GM12878 (cell line): Measurements from ENCODE around the gene RALGPS1. TPM values are rescaled to one million over a fixed set of nuclear protein-coding genes. Genes with fewer than 3 reads are reported as not detected.

Source experiments
- ATAC-seq: fragments of 200-7000 bp; cut with Tn5 transposase; 3 replicates; pipeline ENCODE4 v1.9.1; 2020; ENCODE audit warnings: mild to moderate bottlenecking, moderate library complexity
- BruUV-seq: library from RNA; stranded (reverse); fragments of 400-500 nt; replicated peaks from 2 replicates; lab custom pipeline; 2021; lab: Mats Ljungman, UMichigan
- CTCF ChIA-PET: fragments of 300-600 bp; sonication (Branson Sonifier 250); formaldehyde crosslinking; extraction: SDS; loops from one replicate; lab custom pipeline; 2021; ENCODE audit warnings: inconsistent platforms; lab: Yijun Ruan, JAX
- POLR2A ChIA-PET: fragments of 350-600 bp; formaldehyde crosslinking; extraction: SDS; loops from one replicate; lab custom pipeline; 2021; ENCODE audit warnings: inconsistent platforms; lab: Charles Lee
- RAD21 ChIA-PET: fragments of 300-600 bp; sonication (Branson Sonifier 250); formaldehyde crosslinking; loops from one replicate; lab custom pipeline; 2023; ENCODE audit warnings: antibody characterized with exemption; ENCODE audit not compliant: unreplicated experiment; lab: Charles Lee
- SMC1A ChIA-PET: fragments of 300-600 bp; sonication (Branson Sonifier 250); formaldehyde crosslinking; loops from one replicate; lab custom pipeline; 2023; ENCODE audit not compliant: unreplicated experiment, uncharacterized antibody; lab: Charles Lee
- DNase-seq: peaks from one replicate; pipeline ENCODE4 v3.0.0-alpha.2; 2011; ENCODE audit warnings: low read depth, low spot score
- FAIRE-seq: peaks from 3 replicates; lab custom pipeline; 2011; peaks lifted over from hg19 to GRCh38; lab: Jason Lieb, UNC
- H2AFZ ChIP-seq: 2 replicates; pipeline ENCODE4 v1.6.0; 2011; ENCODE audit warnings: low read depth, low read length, control low read depth; ENCODE audit not compliant: control insufficient read depth
- H3K27ac ChIP-seq: 2 replicates; pipeline ENCODE4 v1.5.1; 2011; ENCODE audit warnings: control low read depth; ENCODE audit not compliant: control insufficient read depth, insufficient read depth
- H3K27me3 ChIP-seq, 2 experiments: replicated peaks in 1 of 2; 2 replicates each; pipeline versions ENCODE4 v1.6.0 to v1.6.1; 2011; ENCODE audit warnings: low read length in 1 of 2; ENCODE audit not compliant: control insufficient read depth in 2 of 2, insufficient read depth in 2 of 2
- H3K36me3 ChIP-seq, 2 experiments: 2 replicates each; pipeline ENCODE4 v1.5.1; 2011; ENCODE audit warnings: low read length in 1 of 2; ENCODE audit not compliant: control insufficient read depth in 2 of 2, insufficient read depth in 2 of 2
- H3K4me1 ChIP-seq: 2 replicates; pipeline ENCODE4 v1.6.1; 2011; ENCODE audit warnings: mild to moderate bottlenecking, low read length, moderate library complexity, mixed read lengths; ENCODE audit not compliant: control insufficient read depth, insufficient read depth
- H3K4me2 ChIP-seq: 2 replicates; pipeline ENCODE4 v1.6.0; 2011; ENCODE audit warnings: control low read depth; ENCODE audit not compliant: control insufficient read depth, insufficient read depth
- H3K4me3 ChIP-seq: fragments of 200-600 bp; sonication (generic); 2 replicates; pipeline ENCODE4 v1.5.1; 2016
- H3K79me2 ChIP-seq: 2 replicates; pipeline ENCODE4 v1.6.0; 2011; ENCODE audit warnings: low read length; ENCODE audit not compliant: control insufficient read depth, insufficient read depth
- H3K9ac ChIP-seq: 2 replicates; pipeline ENCODE4 v1.8.0; 2011; ENCODE audit warnings: low read length, control low read depth, mixed read lengths; ENCODE audit not compliant: control insufficient read depth, insufficient read depth
- H3K9me3 ChIP-seq: replicated peaks from 3 replicates; pipeline ENCODE4 v1.5.1; 2011; ENCODE audit warnings: mild to moderate bottlenecking, low read length; ENCODE audit not compliant: control insufficient read depth, insufficient read depth
- H4K20me1 ChIP-seq: 2 replicates; pipeline ENCODE4 v1.6.0; 2011; ENCODE audit not compliant: control insufficient read depth, insufficient read depth
- CBX3 ChIP-seq: fragments of 200-600 bp; sonication (generic); IDR thresholded peaks from 2 replicates; pipeline ENCODE4 v1.6.1; 2016; ENCODE audit warnings: low read depth, borderline replicate concordance
- KLF5 ChIP-seq: fragments of 450-650 bp; IDR thresholded peaks from 2 replicates; pipeline ENCODE4 v1.6.1; 2014; ENCODE audit warnings: mild to moderate bottlenecking; ENCODE audit not compliant: partially characterized antibody
- LARP7 ChIP-seq: fragments of 450-650 bp; IDR thresholded peaks from 2 replicates; pipeline ENCODE4 v1.6.1; 2017; ENCODE audit warnings: mild to moderate bottlenecking
- SMAD1 ChIP-seq: fragments of 450-650 bp; IDR thresholded peaks from 2 replicates; pipeline ENCODE4 v1.6.1; 2018; ENCODE audit warnings: mild to moderate bottlenecking, low read depth; ENCODE audit not compliant: partially characterized antibody
- WGBS: methylation state at CpG from one replicate; pipeline ENCODE4 v1.1.6; 2016; ENCODE audit warnings: low lambda C conversion rate; ENCODE audit not compliant: insufficient replicate concordance, insufficient coverage; ENCODE audit errors: missing lambda C conversion rate; 5-methylcytosine and 5-hydroxymethylcytosine counted together
- in situ Hi-C: fragments of 300-500 bp; cut with MboI; formaldehyde crosslinking; loops from 9 replicates; pipeline ENCODE4 v1.14.3; 2018; ENCODE audit warnings: mixed read lengths
- intact Hi-C: fragments of 100-400 bp; cut with micrococcal nuclease; formaldehyde crosslinking; loops from one replicate; pipeline ENCODE4 v1.14.2; 2022; ENCODE audit not compliant: unreplicated experiment
- polyA plus RNA-seq, 11 experiments: library from polyadenylated mRNA; depleted of rRNA in 4 of 11; unstranded in 6 of 11; stranded (reverse) in 5 of 11; fragments of >200 nt; fragmentation: Nextera tagmentation in 4 of 11; fragmentation: Illumina TruSeq in 1 of 11; extraction: Ambion mirVana in 4 of 11; extraction: Trizol in 1 of 11; gene quantifications; 1 replicate in 1 of 11; 2 replicates in 10 of 11; pipeline versions ENCODE4 v1.2.1 to v1.2.3, GENCODE V29; 2011 to 2016; ENCODE audit warnings: inconsistent platforms in 2 of 11, missing spikeins in 2 of 11, low read depth in 1 of 11
- total RNA-seq, 4 experiments: library from RNA; depleted of rRNA in 3 of 4; stranded (reverse); fragments of >200 nt in 3 of 4; fragmentation: Illumina TruSeq in 1 of 4; extraction: Trizol in 1 of 4; gene quantifications; 2 replicates each; pipeline versions ENCODE4 v1.2.1 to v1.2.3, GENCODE V29; 2013 to 2021
- TF ChIP-seq, protein P1 (sequence below): IDR thresholded peaks from 2 replicates; pipeline ENCODE4 v1.6.1; 2012; ENCODE audit warnings: low read depth, low read length, improper control_type of control experiment

Gene RALGPS1
- total and polyA plus RNA-seq, 10 of the 15 experiments (the other 5 are each of a cell fraction or from before 2014, with no cell fraction given): 0.13 to 5.6 (median 2.7) TPM

DNA sequence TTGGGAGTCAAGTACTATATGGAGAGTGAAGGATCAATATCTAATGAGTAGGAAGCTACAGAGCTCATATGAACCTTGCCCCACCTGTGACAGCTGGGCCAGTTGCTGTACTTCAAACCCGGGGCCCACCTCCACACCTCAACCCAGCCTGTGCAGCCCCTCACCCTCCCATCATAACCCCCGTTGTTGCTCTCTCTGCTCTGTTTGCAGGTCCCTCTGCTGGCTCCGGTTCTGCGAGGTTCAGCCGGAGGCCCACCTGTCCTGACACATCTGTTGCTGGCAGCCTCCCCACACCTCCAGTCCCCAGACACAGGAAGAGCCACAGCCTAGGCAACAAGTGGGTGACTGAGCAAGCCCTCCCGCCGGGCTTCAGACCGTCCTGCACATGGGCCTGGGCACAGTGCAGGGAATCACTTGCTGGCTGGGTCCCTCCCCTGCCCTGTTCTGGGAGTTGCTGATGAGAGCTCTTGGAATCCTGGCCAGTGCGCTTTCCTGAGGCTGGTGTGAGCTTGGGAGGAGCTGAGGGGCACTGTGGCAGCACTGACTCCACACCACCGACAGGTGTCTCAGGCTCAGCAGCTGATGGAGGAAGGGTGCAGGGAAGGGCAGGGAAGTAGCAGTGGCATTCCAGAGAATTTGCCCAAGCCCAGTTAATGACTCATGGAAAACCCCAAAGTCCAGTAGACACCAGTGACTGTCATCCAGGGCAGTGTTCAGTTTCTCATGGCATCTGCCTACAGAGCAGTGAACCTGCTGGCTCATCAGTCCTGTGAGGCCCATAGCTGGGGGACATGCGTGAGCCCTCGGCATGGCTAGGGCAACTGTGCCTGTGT is 280.5 kb downstream of the RALGPS1 start:
- Histone ChIP-seq H3K4me1 (peaks cover 6% of the 10 kb centered on the region), H2AFZ (no peak overlapping the region), H3K9me3 (no peaks in the 10 kb centered on the region), H3K4me3 (no peak overlapping the region), H3K4me2 (no peak overlapping the region), H3K27me3 (no peaks in the 10 kb centered on the region), H4K20me1 (no peaks in the 10 kb centered on the region), H3K9ac (no peak overlapping the region), H3K79me2 (no peaks in the 10 kb centered on the region), H3K27ac (no peak overlapping the region), H3K36me3 (no peaks in the 10 kb centered on the region)
- intact Hi-C loops (loop anchor here (5.0 kb wide), 2 partner anchors 33 to 78 kb away; no protein-coding TSS in a partner anchor), in situ Hi-C loops (loop anchor here (5.0 kb wide), 2 partner anchors 228 to 253 kb away; no protein-coding TSS in a partner anchor)
- FAIRE-seq (no peak), DNase-seq (no peak), ATAC-seq (no peak)
- ChIA-PET RAD21 (interaction anchor here (1.0 to 11.3 kb wide), 4 partner anchors 11 to 209 kb away, joined by 3 to 226 read pairs (median 35); no protein-coding TSS in a partner anchor), POLR2A (interaction anchor here (0.6 to 6.0 kb wide), 3 partner anchors 11 to 39 kb away, joined by 3 to 38 read pairs (median 4); no protein-coding TSS in a partner anchor), SMC1A (interaction anchor here (1.0 to 28.2 kb wide), 8 partner anchors 9 to 254 kb away, joined by 3 to 812 read pairs (median 8); no protein-coding TSS in a partner anchor), CTCF (interaction anchor here (0.6 to 11.7 kb wide), 5 partner anchors 11 to 255 kb away, joined by 3 to 174 read pairs (median 84); no protein-coding TSS in a partner anchor)
- TF ChIP-seq SMAD1: no peak
- no peak for TF ChIP-seq KLF5
- TF ChIP-seq, protein P1, sequence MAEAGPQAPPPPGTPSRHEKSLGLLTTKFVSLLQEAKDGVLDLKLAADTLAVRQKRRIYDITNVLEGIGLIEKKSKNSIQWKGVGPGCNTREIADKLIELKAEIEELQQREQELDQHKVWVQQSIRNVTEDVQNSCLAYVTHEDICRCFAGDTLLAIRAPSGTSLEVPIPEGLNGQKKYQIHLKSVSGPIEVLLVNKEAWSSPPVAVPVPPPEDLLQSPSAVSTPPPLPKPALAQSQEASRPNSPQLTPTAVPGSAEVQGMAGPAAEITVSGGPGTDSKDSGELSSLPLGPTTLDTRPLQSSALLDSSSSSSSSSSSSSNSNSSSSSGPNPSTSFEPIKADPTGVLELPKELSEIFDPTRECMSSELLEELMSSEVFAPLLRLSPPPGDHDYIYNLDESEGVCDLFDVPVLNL: no peak
- no peak for TF ChIP-seq LARP7
- TF ChIP-seq CBX3: no peak
- no TSS peak for BruUV-seq
- 88% methylated on average over 12 of the region's 12 CpGs for WGBS
